HG03280 (cell line): Measurements from ENCODE around the gene TDRD7.

ENCODE experiments used
- ATAC-seq: cut with Tn5 transposase; IDR thresholded peaks from one replicate; pipeline ENCODE4 v1.9.1; 2021; ENCODE audit warnings: mild to moderate bottlenecking, moderate library complexity; ENCODE audit not compliant: unreplicated experiment

The TDRD7 gene

GRCh38 chr9:97502984-97503861, 91.3 kb downstream of the TDRD7 start:
- ATAC-seq = no peak

GRCh38 chr9:97503862-97504210, 91.9 kb downstream of the TDRD7 start:
- ATAC-seq = no peak

GRCh38 chr9:97504381-97505216, 92.7 kb downstream of the TDRD7 start:
- ATAC-seq = no peak

GRCh38 chr9:97505845-97506244, 93.9 kb downstream of the TDRD7 start:
- no peak for ATAC-seq

GRCh38 chr9:97506306-97506705, 94.4 kb downstream of the TDRD7 start:
- ATAC-seq = no peak

- no peak for ATAC-seq
These were observed 94.9 kb downstream of the TDRD7 start for GRCh38 chr9:97506787-97507186.

- ATAC-seq = no peak
These were observed 95.6 kb downstream of the TDRD7 start for GRCh38 chr9:97507428-97507984.

- no peak for ATAC-seq
These were observed 97.0 kb downstream of the TDRD7 start for GRCh38 chr9:97508852-97509251.

- ATAC-seq = peak; percentile 72
These were observed 99.1 kb downstream of the TDRD7 start for GRCh38 chr9:97510797-97511654.

- ATAC-seq = no peak
These were observed 99.9 kb downstream of the TDRD7 start for GRCh38 chr9:97511655-97512427.

GRCh38 chr9:97512966-97513560, 101.2 kb downstream of the TDRD7 start:
- ATAC-seq = no peak

- ATAC-seq = no peak
These were observed 102.6 kb downstream of the TDRD7 start for GRCh38 chr9:97514531-97514930.

- ATAC-seq = no peak
These were observed 103.8 kb downstream of the TDRD7 start for GRCh38 chr9:97515662-97516061.

GRCh38 chr9:97516111-97516510, 104.2 kb downstream of the TDRD7 start:
- no peak for ATAC-seq

- no peak for ATAC-seq
These were observed 105.6 kb downstream of the TDRD7 start for GRCh38 chr9:97517331-97518089.

- no peak for ATAC-seq
These were observed 106.4 kb downstream of the TDRD7 start for GRCh38 chr9:97518166-97518908.

- ATAC-seq = no peak
These were observed 107.0 kb downstream of the TDRD7 start for GRCh38 chr9:97518909-97519307.

- no peak for ATAC-seq
These were observed 107.6 kb downstream of the TDRD7 start for GRCh38 chr9:97519441-97519970.
